Small intestine (tissue), 7 donors: ENCODE data around the gene SHISAL1. TPM values are rescaled to one million over a fixed set of nuclear protein-coding genes. Genes with fewer than 3 reads are reported as not detected.

Experiments
- DNase-seq, 2 donors: peaks; one replicate each; pipeline versions ENCODE4 v3.0.0 to v3.0.0-alpha.2; 2013
- FAIRE-seq: peaks from 2 replicates; lab custom pipeline; 2012; peaks lifted over from hg19 to GRCh38; lab: Jason Lieb, UNC
- H3K27ac ChIP-seq, 3 donors: one replicate each; pipeline ENCODE4 v1.5.1; 2013; ENCODE audit warnings: low read length in 2 of 3, mild to moderate bottlenecking in 2 of 3, control low read depth in 1 of 3, inconsistent platforms in 1 of 3, low read depth in 1 of 3, moderate library complexity in 1 of 3
- H3K27me3 ChIP-seq, 3 donors: one replicate each; pipeline ENCODE4 v1.6.1; 2013; ENCODE audit warnings: low read length in 3 of 3, inconsistent platforms in 1 of 3; ENCODE audit not compliant: control insufficient read depth in 3 of 3, insufficient read depth in 3 of 3
- H3K36me3 ChIP-seq, 3 donors: one replicate each; pipeline ENCODE4 v1.6.1; 2013; ENCODE audit warnings: low read length in 3 of 3, inconsistent platforms in 1 of 3, low read depth in 1 of 3, mild to moderate bottlenecking in 1 of 3, moderate library complexity in 1 of 3; ENCODE audit not compliant: control insufficient read depth in 3 of 3, insufficient read depth in 2 of 3
- H3K4me1 ChIP-seq, 3 donors: one replicate each; pipeline ENCODE4 v1.6.1; 2013; ENCODE audit warnings: low read length in 2 of 3, inconsistent platforms in 1 of 3, low read depth in 1 of 3, mild to moderate bottlenecking in 1 of 3, moderate library complexity in 1 of 3; ENCODE audit not compliant: control insufficient read depth in 3 of 3, insufficient read depth in 2 of 3
- H3K4me3 ChIP-seq, 3 donors: one replicate each; pipeline ENCODE4 v1.5.1; 2013; ENCODE audit warnings: low read length in 3 of 3, control low read depth in 1 of 3, inconsistent platforms in 1 of 3, low read depth in 1 of 3, mild to moderate bottlenecking in 1 of 3, moderate library complexity in 1 of 3
- H3K9me3 ChIP-seq, 2 donors: one replicate each; pipeline ENCODE4 v1.6.1; 2013; ENCODE audit warnings: low read depth in 1 of 2, low read length in 1 of 2; ENCODE audit not compliant: control insufficient read depth in 2 of 2, insufficient read depth in 1 of 2
- WGBS, 3 donors: extraction: QIAGEN DNeasy Blood & Tissue Kit; methylation state at CpG; one replicate each; pipeline ENCODE4 v1.1.7; 2013; 5-methylcytosine and 5-hydroxymethylcytosine counted together
- polyA plus RNA-seq, 4 donors: library from polyadenylated mRNA; stranded (reverse) in 3 of 4; unstranded in 1 of 4; fragments of 200-250 nt in 3 of 4; fragments of 120-200 nt in 1 of 4; gene quantifications; one replicate each; pipeline versions ENCODE4 v1.2.1 to v1.2.3, GENCODE V29; 2013
- donor health status: healthy with polysubstance abuse.
- donor health status: control.
- donor health status: control.
- donor health status: Bipolar disorder and iron deficiency.
- donor health status: healthy.

The SHISAL1 gene
- polyA plus RNA-seq, 4 donors = under 0.01 to 1.2 (median 0.55) TPM

GRCh38 chr22:44212936-44213335 is 99.8 kb downstream of the SHISAL1 start:
- H3K4me3 ChIP-seq = no peak overlapping the region
- H3K4me1 ChIP-seq = no peaks in the 10 kb centered on the region
- no peak for FAIRE-seq
- WGBS, 3 donors = 65 to 88% (median 84%) methylated on average over 1 of the region's 1 CpG
- peaks cover 0 to 2% of the 10 kb centered on the region in 2 donors for H3K9me3 ChIP-seq
- H3K36me3 ChIP-seq = no peaks in the 10 kb centered on the region
- DNase-seq = no peak
- H3K27me3 ChIP-seq = no peaks in the 10 kb centered on the region
- no peak overlapping the region for H3K27ac ChIP-seq

GRCh38 chr22:44211946-44212930 is 100.5 kb downstream of the SHISAL1 start:
- peaks cover 0 to 2% of the 10 kb centered on the region in 2 donors for H3K9me3 ChIP-seq
- FAIRE-seq (no peak), DNase-seq (no peak)
- no peaks in the 10 kb centered on the region for H3K36me3 ChIP-seq
- H3K27ac ChIP-seq = no peak overlapping the region
- no peak overlapping the region for H3K4me3 ChIP-seq
- WGBS, 3 donors = 50 to 74% (median 67%) methylated on average over 12 of the region's 12 CpGs
- H3K27me3 ChIP-seq = no peaks in the 10 kb centered on the region
- H3K4me1 ChIP-seq = no peaks in the 10 kb centered on the region

DNA sequence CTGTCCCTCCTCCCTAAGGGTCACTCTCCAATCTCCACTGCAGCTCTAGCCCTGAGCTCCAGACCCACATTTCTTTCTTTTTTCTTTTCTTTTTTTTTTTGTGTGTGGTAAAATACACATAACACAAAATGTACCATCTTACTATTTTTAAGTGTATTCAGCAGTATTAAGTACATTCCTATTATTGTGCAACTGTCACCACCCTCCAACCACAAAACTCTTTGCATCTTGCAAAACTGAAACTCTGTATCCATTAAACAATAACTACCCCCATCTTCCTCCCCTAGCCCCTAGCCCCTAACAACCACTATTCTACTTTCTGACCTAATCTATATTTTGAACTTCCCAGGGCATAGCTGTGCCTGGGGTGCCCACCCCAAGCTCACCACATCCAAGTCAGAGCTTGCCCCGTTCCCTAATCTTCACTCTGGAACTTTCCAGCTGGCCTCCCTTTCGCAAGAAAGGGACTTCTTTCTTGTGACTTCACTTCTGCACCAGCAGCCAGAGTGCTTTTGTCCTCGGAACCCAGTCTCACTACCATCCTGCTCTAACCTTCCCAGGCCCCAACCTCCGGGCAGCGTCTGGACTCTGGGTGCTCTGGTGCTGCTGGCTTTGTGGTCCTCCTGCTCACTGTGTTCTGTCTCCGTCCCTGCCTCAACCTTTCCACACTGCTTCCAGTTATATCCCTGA is 101.3 kb downstream of the SHISAL1 start:
- no peaks in the 10 kb centered on the region for H3K4me1 ChIP-seq
- 71 to 81% (median 80%) methylated on average over 6 of the region's 6 CpGs for WGBS, 3 donors
- no peaks in the 10 kb centered on the region for H3K36me3 ChIP-seq
- no peak overlapping the region for H3K27ac ChIP-seq
- H3K4me3 ChIP-seq = no peak overlapping the region
- H3K9me3 ChIP-seq = peaks cover 0 to 2% of the 10 kb centered on the region in 2 donors
- FAIRE-seq = no peak
- H3K27me3 ChIP-seq = no peaks in the 10 kb centered on the region
- no peak for DNase-seq

GRCh38 chr22:44210722-44211121 is 102.0 kb downstream of the SHISAL1 start:
- Histone ChIP-seq H3K27me3 (no peaks in the 10 kb centered on the region), H3K27ac (no peak overlapping the region), H3K9me3 (peaks cover 0 to 2% of the 10 kb centered on the region in 2 donors), H3K36me3 (no peaks in the 10 kb centered on the region), H3K4me3 (no peak overlapping the region), H3K4me1 (no peaks in the 10 kb centered on the region)
- no peak for FAIRE-seq
- WGBS, 3 donors = 68 to 71% (median 71%) methylated on average over 4 of the region's 4 CpGs
- DNase-seq = no peak

- Histone ChIP-seq H3K27me3 (no peaks in the 10 kb centered on the region), H3K9me3 (no peaks in the 10 kb centered on the region), H3K27ac (no peak overlapping the region), H3K4me1 (no peaks in the 10 kb centered on the region), H3K4me3 (no peak overlapping the region), H3K36me3 (no peaks in the 10 kb centered on the region)
- no peak for DNase-seq
- 77 to 86% (median 78%) methylated on average over 3 of the region's 3 CpGs for WGBS, 3 donors
- no peak for FAIRE-seq
Observed at GRCh38 chr22:44209343-44209742, 103.4 kb downstream of the SHISAL1 start.

DNA sequence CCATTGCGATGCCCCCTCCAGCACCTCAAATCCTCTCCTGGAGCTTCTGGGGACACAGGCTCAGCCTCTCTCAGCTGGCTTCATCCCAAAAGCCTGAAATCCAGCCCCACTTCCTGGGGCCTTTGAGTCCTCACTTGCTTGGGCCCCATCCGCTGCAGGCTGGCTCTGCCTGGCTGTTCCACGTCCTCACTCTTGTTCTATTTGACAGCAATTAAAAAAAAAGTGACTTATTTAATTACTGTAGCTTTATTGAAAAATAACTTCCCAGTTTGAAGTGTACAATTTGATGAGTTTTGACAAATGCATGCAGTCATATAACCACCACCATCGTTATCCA is 104.8 kb downstream of the SHISAL1 start:
- Histone ChIP-seq H3K9me3 (no peaks in the 10 kb centered on the region), H3K27me3 (no peaks in the 10 kb centered on the region), H3K27ac (no peak overlapping the region), H3K36me3 (no peaks in the 10 kb centered on the region), H3K4me3 (no peak overlapping the region), H3K4me1 (no peaks in the 10 kb centered on the region)
- 72 to 83% (median 73%) methylated on average over 4 of the region's 4 CpGs for WGBS, 3 donors
- DNase-seq (no peak), FAIRE-seq (no peak)

DNA sequence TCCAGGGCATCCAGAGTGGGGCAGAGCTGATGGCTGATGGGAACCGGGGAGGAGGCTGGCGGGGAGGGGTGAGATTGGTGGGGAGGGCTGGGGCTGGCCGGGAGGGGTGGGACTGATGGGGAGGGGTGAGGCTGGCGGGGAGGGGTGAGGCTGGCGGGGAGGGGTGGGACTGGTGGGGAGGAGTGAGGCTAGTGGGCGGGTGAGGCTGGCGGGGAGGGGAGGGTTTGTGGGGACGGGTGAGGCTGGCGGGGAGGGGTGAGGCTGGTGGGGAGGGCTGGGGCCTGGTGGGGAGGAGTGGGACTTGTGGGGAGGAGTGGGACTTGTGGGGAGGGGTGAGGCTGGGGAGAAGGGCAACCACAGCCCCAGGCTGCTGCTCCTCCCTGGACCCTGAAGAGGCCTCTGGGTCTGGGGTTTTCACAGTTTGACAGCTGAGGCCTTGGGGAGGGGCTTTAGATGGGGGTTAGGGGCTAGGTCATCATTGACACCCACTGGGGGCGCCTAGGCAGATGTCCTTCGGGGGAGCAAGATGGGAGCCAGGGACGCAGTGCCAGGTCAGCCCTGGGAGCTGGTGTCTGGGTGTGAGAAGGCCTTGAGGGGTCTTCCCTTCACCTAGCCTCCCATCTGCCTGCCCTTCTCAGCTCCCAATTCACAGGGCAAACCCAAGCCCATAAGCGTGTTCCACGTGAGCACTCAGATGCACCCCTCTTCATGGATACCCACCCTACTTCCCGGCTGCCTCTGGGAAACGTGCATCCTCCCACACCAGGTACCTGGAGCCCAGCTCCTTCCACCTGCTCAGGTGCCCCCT is 105.4 kb downstream of the SHISAL1 start:
- WGBS, 3 donors = 75 to 86% (median 79%) methylated on average over 15 to 16 of the region's 16 CpGs
- no peaks in the 10 kb centered on the region for H3K4me1 ChIP-seq
- H3K36me3 ChIP-seq = no peaks in the 10 kb centered on the region
- FAIRE-seq (no peak), DNase-seq (no peak)
- H3K9me3 ChIP-seq = no peaks in the 10 kb centered on the region
- H3K4me3 ChIP-seq = no peak overlapping the region
- H3K27ac ChIP-seq = no peak overlapping the region
- H3K27me3 ChIP-seq = no peaks in the 10 kb centered on the region

DNA sequence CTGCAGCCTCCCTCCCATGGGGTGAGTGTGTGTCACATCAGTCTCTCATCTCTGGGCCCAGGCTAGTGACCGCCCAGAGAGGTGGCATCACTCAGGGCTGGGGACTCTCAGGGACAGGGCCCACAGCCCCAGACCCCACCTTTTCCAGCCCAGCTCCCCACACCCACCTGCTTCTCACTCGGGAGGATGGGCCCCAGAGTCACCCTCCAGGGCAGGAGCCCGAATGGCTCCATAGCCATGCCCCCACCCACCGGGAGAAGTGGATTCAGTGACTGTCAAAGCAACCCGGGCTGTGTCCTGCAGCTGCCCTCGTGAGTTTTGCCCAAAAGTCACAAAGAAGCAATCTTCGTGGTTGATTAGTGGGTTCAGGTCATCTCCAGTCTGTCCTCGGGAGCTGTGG is 106.1 kb downstream of the SHISAL1 start:
- FAIRE-seq = no peak
- 73 to 85% (median 80%) methylated on average over 8 of the region's 8 CpGs for WGBS, 3 donors
- no peak overlapping the region for H3K27ac ChIP-seq

More for the DNA sequence above, 106.1 kb downstream of the SHISAL1 start:
- Histone ChIP-seq H3K9me3 (no peaks in the 10 kb centered on the region), H3K36me3 (no peaks in the 10 kb centered on the region), H3K27me3 (no peaks in the 10 kb centered on the region), H3K4me1 (no peaks in the 10 kb centered on the region), H3K4me3 (no peak overlapping the region)
- DNase-seq = no peak
